Heart left ventricle (tissue), 13 donors: ENCODE results near the gene UBE2L3.

Experiments
- POLR2A ChIP-seq, 2 donors: fragments of 450-650 bp; IDR thresholded peaks; one replicate each; pipeline ENCODE4 v1.6.1; 2017; ENCODE audit warnings: antibody characterized with exemption in 2 of 2, mild to moderate bottlenecking in 2 of 2, moderate library complexity in 2 of 2
- TF ChIP-seq, protein P1 (sequence below), 12 donors: fragments of 200-600 bp; sonication (generic) in 4 of 12; IDR thresholded peaks; one replicate each; pipeline versions ENCODE4 v1.5.0 to v1.8.0; 2018 to 2022; ENCODE audit warnings: antibody characterized with exemption in 12 of 12, mild to moderate bottlenecking in 5 of 12
- donor health status: ischemic (EF 13 %, LVEDD 7.1; RV severe dilation, severe dysfunction).
- donor health status: DM: no; HTN: yes; CAD: no.
- donor health status: DM: no; HTN: no; CAD: no.
- donor health status: ischemic (EF 25% LVEDD 6.9; RV normal size, moderate dysfunction).
- donor health status: ischemic (EF 25% LVEDD 5.7; RV mildly dilated, moderate dysfunction).
- donor health status: ischemic (EF 35%, LVEDD 5.7; RV mildly dilated, moderate dysfunction).
- donor health status: nonischemic (EF 11% LVEDD 7.7; RV severe dilation, severe dysfunction).
- donor health status: DM: yes; HTN: yes; CAD: no.
- donor health status: PGD.
- donor health status: ischemic (EF 29% LVEDD 5.4; RV normal size, mild dysfunction).
- donor health status: nonischemic (EF 23%, LVEDD 6.1; RV moderate dilation, normal function).

DNA sequence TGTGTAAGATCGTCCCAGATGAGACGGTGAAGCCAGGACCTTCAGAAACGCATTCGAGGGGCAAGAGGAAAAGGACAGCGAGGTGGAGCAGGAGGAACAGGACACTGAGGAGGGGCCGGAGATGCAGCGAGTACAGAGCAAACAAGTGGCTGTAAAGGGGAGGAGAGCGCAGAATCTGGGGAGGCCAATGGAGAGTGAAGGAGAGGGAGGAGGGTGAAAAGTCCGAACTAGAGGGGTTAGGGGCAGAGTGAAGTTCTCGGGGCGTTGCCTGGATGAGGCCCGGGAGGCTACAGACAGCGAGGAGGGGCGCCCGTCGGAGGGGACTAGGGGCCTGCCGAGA, 89.5 kb downstream of the UBE2L3 start:
- TF ChIP-seq, protein P1, sequence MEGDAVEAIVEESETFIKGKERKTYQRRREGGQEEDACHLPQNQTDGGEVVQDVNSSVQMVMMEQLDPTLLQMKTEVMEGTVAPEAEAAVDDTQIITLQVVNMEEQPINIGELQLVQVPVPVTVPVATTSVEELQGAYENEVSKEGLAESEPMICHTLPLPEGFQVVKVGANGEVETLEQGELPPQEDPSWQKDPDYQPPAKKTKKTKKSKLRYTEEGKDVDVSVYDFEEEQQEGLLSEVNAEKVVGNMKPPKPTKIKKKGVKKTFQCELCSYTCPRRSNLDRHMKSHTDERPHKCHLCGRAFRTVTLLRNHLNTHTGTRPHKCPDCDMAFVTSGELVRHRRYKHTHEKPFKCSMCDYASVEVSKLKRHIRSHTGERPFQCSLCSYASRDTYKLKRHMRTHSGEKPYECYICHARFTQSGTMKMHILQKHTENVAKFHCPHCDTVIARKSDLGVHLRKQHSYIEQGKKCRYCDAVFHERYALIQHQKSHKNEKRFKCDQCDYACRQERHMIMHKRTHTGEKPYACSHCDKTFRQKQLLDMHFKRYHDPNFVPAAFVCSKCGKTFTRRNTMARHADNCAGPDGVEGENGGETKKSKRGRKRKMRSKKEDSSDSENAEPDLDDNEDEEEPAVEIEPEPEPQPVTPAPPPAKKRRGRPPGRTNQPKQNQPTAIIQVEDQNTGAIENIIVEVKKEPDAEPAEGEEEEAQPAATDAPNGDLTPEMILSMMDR (IDR thresholded peaks at IDR 0.05), result no peak
- no peak for TF ChIP-seq POLR2A (IDR thresholded peaks at IDR 0.05)
